Ascending aorta (tissue), 2 donors: ENCODE measurements around the gene SDHB. TPM values are rescaled to one million over a fixed set of nuclear protein-coding genes. Genes with fewer than 3 reads are reported as not detected.

Experiments
- DNase-seq, 2 donors: peaks; one replicate each; pipeline ENCODE4 v3.0.0-alpha.2; 2019; ENCODE audit warnings: low spot score in 2 of 2
- H3K27ac ChIP-seq, 2 donors: fragments of 200-600 bp; sonication (generic); one replicate each; pipeline ENCODE4 v1.5.1; 2016 to 2017; ENCODE audit warnings: mild to moderate bottlenecking in 1 of 2
- H3K27me3 ChIP-seq: fragments of 200-600 bp; sonication (generic); one replicate; pipeline ENCODE4 v1.5.1; 2017
- H3K36me3 ChIP-seq, 2 donors: fragments of 200-600 bp; sonication (generic); one replicate each; pipeline ENCODE4 v1.5.1; 2016
- H3K4me1 ChIP-seq, 2 donors: fragments of 200-600 bp; sonication (generic); one replicate each; pipeline ENCODE4 v1.5.1; 2016 to 2017; ENCODE audit warnings: mild to moderate bottlenecking in 1 of 2
- H3K4me3 ChIP-seq, 2 donors: fragments of 200-600 bp; sonication (generic); one replicate each; pipeline ENCODE4 v1.5.1; 2016 to 2017; ENCODE audit warnings: mild to moderate bottlenecking in 1 of 2
- H3K9me3 ChIP-seq, 2 donors: fragments of 200-600 bp; sonication (generic); one replicate each; pipeline ENCODE4 v1.5.1; 2016
- CTCF ChIP-seq, 3 experiments: fragments of 200-600 bp in 2 of 3; fragments of 450-650 bp in 1 of 3; sonication (generic) in 2 of 3; IDR thresholded peaks; one replicate each; pipeline ENCODE4 v1.5.1; 2016 to 2019; ENCODE audit warnings: antibody characterized with exemption in 3 of 3, mild to moderate bottlenecking in 1 of 3, moderate library complexity in 1 of 3
- intact Hi-C: fragments of 100-400 bp; cut with DNase I; formaldehyde crosslinking; loops from one replicate; pipeline ENCODE4 v1.15.1; 2023
- total RNA-seq: library from RNA; depleted of rRNA; stranded (reverse); fragments of >200 nt; gene quantifications from one replicate; pipeline ENCODE4 v1.1.0, GENCODE V29; 2016

SDHB gene
- total RNA-seq, 1 donor from 2014 or later = 112 TPM

GRCh38 chr1:17043676-17044075 is 10.2 kb downstream of the SDHB start:
- no peaks in the 10 kb centered on the region for H3K9me3 ChIP-seq
- intact Hi-C loops = no loop called here
- no peak overlapping the region for H3K4me3 ChIP-seq
- H3K27ac ChIP-seq = no peak overlapping the region
- peaks cover 47 to 51% of the 10 kb centered on the region in 2 donors for H3K36me3 ChIP-seq
- H3K4me1 ChIP-seq = peaks cover 0 to 5% of the 10 kb centered on the region in 2 donors
- H3K27me3 ChIP-seq = no peaks in the 10 kb centered on the region
- TF ChIP-seq CTCF (IDR thresholded peaks at IDR 0.05) = no peak
- DNase-seq = no peak

GRCh38 chr1:17040135-17040534 is 13.7 kb downstream of the SDHB start:
- no peaks in the 10 kb centered on the region for H3K9me3 ChIP-seq
- TF ChIP-seq CTCF (IDR thresholded peaks at IDR 0.05) = no peak
- H3K27ac ChIP-seq = no peak overlapping the region
- intact Hi-C loops = no loop called here
- no peak overlapping the region for H3K4me3 ChIP-seq
- H3K36me3 ChIP-seq = peaks cover 47 to 69% of the 10 kb centered on the region in 2 donors
- no peak for DNase-seq
- H3K4me1 ChIP-seq = no peaks in the 10 kb centered on the region
- no peaks in the 10 kb centered on the region for H3K27me3 ChIP-seq

- H3K27me3 ChIP-seq = no peaks in the 10 kb centered on the region
- no peak for DNase-seq
- no peak overlapping the region for H3K27ac ChIP-seq
- H3K9me3 ChIP-seq = no peaks in the 10 kb centered on the region
- peaks cover 43 to 63% of the 10 kb centered on the region in 2 donors for H3K36me3 ChIP-seq
- intact Hi-C loops = no loop called here
- TF ChIP-seq CTCF (IDR thresholded peaks at IDR 0.05) = no peak
- H3K4me3 ChIP-seq = no peak overlapping the region
- no peaks in the 10 kb centered on the region for H3K4me1 ChIP-seq
Measured at GRCh38 chr1:17039522-17039921, 14.3 kb downstream of the SDHB start.

DNA sequence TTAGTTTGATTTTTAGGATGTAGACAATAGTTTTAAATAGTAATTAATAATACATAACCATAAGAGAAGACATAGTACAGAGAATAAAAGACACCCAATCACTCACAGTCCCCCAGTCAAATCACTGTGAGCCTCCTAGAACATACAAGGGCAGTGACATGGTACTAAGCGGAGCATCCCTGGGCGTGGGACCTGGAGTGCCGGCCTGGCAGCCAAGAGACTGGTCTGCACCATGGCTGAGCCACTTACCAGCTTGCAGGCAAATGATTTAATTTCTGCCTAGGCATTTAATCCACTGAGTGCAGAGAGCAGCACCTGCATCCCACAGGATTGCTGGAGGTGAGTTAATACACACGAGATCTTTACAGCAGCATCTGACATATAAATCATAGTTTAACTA is 20.4 kb downstream of the SDHB start:
- intact Hi-C loops = no loop called here
- Histone ChIP-seq H3K27ac (no peak overlapping the region), H3K9me3 (no peaks in the 10 kb centered on the region), H3K27me3 (no peaks in the 10 kb centered on the region), H3K4me1 (no peaks in the 10 kb centered on the region), H3K36me3 (peaks cover 20 to 53% of the 10 kb centered on the region in 2 donors), H3K4me3 (no peak overlapping the region)
- DNase-seq = no peak
- TF ChIP-seq CTCF (IDR thresholded peaks at IDR 0.05) = no peak

DNA sequence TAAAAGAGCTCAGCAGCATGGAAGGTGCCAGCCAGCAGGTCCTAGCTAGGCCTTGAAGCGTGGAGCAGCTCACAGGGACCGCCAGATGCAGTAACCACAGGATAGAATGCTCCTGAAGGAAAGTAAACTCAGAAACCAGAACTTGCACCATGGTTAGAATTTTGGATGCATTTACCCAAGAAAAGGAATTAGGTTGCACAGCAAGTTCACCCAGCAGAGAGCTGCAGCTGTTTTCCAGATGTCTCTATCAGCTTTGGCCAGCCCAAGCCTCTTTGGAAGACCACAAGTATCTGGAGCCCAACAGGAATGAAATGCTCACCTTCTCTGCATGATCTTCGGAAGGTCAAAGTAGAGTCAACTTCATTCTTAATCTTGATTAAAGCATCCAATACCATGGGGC is 21.1 kb downstream of the SDHB start:
- no peaks in the 10 kb centered on the region for H3K4me1 ChIP-seq
- intact Hi-C loops = no loop called here
- H3K36me3 ChIP-seq = peaks cover 26 to 53% of the 10 kb centered on the region in 2 donors

More for the DNA sequence above, 21.1 kb downstream of the SDHB start:
- no peak for TF ChIP-seq CTCF (IDR thresholded peaks at IDR 0.05)
- no peaks in the 10 kb centered on the region for H3K27me3 ChIP-seq
- peak in 1 of 2 donors; percentile 7 for DNase-seq
- H3K4me3 ChIP-seq = no peak overlapping the region
- no peaks in the 10 kb centered on the region for H3K9me3 ChIP-seq
- no peak overlapping the region for H3K27ac ChIP-seq
